GM18870 (cell line): ENCODE measurements around the gene PPP1CA.

Experiments
- ATAC-seq: cut with Tn5 transposase; IDR thresholded peaks from one replicate; pipeline ENCODE4 v1.9.1; 2021; ENCODE audit warnings: moderate library complexity; ENCODE audit not compliant: unreplicated experiment

Gene PPP1CA

GRCh38 chr11:67371189-67371910 is 30.3 kb downstream of the PPP1CA start:
- no peak for ATAC-seq

- ATAC-seq, result no peak
These were observed 31.1 kb downstream of the PPP1CA start for GRCh38 chr11:67370351-67371076.

GRCh38 chr11:67369801-67370284 is 31.8 kb downstream of the PPP1CA start:
- no peak for ATAC-seq

DNA sequence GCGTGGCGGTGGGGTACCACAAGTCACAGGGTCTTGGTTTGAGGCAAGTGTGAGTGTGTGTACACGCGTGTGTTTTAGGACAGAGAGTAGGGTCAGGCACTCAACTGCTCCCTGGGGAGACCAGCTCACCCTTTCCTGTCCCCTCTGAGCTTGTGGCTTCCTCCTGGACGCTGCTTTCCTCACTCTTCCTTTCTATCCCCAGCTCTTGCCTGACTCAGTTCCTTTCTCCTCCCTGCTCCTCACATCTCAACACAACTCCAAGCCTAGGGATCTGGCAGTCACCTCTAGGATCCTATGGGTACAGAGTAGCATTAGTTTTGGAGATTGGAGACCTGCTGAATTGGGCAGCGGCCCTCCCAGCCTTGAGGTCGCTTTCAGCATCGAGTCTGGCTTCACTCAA is 32.4 kb downstream of the PPP1CA start:
- ATAC-seq, result no peak

DNA sequence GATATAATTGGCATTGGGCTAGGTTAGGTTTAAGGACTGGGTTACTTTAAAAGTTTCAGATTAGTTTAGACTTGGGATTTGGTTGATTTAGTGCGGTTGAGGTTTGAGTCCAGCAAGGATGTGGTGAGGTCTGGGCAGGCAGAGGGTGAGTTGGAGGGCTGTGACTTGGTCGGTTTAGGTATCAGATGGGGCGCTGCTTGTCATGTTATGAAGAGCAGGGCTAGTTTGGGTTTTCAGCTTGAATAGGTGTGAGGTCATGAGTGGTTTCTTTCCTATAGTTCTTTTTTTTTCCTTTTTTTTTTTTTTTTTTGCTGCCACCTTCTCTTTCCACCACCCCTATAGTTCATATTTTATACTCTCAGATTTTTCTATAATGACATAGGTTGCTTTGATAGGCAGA is 33.0 kb downstream of the PPP1CA start:
- ATAC-seq, result no peak

GRCh38 chr11:67367761-67368227 is 33.9 kb downstream of the PPP1CA start:
- no peak for ATAC-seq

DNA sequence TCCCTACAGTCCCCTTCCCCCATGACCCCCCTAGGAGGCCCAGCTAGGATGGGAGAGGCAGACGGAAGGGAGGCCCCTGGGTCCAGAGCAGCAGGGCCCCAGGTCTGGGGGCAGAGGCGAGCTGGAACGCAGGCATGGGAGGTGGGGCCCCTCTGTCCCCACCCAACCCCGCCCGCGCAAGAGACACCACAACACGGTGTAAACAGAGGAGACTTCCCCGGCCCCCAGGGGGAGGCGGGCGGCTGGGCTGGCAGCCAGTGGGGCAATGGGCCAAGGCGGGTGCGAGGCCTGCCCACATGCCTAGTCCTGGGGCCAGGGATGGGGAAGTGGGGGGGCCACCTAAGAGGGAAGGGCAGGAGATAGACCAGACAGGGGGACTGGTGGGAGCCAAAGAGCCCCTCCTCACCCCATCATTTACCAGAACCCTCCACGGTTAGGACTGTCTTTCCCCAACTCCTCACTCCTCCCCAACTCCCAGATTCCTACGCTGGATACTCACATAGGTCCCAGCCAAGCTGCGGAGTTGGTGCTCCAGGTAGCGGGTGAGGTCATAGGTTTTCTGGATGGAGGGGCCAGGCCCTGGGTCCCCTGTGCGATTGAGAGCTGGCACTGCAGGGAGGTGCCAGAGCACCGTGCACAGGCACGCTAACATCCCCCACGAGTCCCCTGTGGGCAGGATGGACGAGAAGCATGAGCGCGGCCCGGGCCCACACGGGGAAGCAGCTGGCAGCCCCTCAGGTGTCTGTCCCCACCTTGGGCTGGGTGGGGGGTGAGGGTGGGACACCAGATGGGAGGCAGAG is 34.5 kb downstream of the PPP1CA start:
- ATAC-seq, result no peak

GRCh38 chr11:67366546-67366945 is 35.1 kb downstream of the PPP1CA start:
- ATAC-seq, result no peak

DNA sequence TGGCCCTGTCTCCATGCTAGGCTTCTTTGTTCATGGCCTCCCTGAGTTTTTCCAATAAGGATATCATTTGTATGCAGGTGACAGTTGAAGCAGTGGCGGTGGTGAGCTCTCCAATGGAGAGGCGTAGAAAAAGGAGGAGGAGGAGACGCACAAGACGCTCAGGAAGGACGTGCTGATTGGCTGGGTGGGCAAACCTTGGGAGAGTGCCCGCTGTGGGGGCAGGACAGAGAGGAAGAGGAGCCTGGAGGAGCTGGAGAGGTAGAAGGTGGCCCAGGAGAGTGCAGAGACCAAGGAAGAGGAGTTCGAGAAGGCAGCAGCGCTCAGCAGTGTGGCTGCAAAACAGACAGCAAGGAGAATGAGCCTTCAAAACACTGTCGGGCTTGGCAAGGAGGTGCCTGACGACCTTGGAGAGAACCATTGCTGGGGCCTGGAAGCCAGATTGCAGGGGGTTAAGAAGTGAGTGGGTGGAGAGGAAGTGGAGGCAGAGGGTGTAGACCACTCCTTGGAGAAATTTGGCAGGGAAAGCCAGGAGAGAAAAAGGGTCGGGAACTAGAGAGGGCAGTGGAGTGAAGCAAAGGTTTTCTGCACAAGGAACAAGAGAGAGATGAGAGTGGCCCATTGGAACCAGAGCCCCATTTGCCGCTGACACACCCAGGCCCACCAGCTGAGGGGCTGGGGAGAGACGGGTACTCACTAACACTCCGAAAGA is 35.8 kb downstream of the PPP1CA start:
- ATAC-seq, result no peak

- no peak for ATAC-seq
These were observed 36.6 kb downstream of the PPP1CA start for GRCh38 chr11:67364783-67365722.

- no peak for ATAC-seq
These were observed 37.5 kb downstream of the PPP1CA start for GRCh38 chr11:67364169-67364568.

- no peak for ATAC-seq
These were observed 43.6 kb downstream of the PPP1CA start for GRCh38 chr11:67357831-67358670.

DNA sequence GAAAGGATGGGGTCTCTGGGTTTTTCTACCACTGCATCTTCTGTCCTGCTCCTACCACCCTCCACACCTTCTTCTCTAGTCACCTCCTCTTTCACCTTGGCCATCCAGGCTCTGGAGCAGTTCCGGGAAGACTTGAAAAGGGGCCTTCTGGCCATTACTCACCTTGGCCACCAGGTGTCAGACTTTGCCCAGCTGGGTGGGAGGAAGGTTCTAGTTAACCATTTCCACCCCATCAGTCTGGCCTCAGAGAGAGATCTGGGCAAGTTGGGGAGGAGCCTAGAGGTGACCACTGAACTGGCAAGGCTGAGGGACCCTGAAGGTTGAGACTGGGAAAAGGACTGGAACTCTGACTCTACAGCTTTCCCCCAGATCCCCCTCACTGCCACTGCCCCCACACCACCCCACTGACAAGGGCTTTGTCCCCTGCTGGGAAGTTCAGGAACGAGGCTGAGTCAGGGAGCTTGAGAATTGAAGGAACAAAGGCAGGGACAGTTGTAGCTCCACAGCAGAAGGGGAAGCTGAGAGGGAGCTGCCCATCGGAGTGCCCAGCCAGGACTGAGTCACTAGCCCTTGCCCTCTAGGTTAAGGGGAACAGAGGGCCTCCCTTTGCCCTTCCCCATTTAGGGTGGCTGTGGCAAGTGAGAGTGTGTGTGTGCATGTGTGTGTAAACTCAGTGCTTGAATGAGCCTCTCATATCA is 44.6 kb downstream of the PPP1CA start:
- no peak for ATAC-seq

DNA sequence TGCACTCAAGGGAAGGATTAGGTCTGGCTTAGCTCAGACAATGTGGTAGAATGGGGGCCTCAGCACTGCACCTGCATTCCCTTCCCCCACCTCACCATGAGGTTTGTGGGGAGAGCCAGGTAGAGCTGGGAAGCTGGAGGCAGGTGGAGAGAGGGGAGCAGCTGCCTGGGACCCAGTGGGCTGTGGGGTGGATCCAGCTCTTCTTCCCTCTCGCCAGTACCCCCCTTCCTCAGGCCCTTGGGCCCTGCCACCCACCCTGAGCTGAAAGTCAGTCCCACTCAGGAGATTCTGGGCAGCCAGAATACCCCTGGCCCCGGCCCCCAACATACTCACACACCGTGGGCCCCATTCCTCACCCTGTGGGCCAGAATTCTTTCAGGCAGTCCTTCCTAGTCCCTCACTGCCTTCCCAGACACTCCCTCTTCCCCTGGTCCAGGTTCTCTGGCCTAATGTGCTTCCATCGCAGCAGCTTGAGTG is 45.2 kb downstream of the PPP1CA start:
- ATAC-seq, result no peak

GRCh38 chr11:67355794-67356386 is 45.8 kb downstream of the PPP1CA start:
- no peak for ATAC-seq

GRCh38 chr11:67355023-67355793 is 46.5 kb downstream of the PPP1CA start:
- no peak for ATAC-seq
